Left cardiac atrium (tissue), 4 donors: ENCODE data around the gene PLCXD3. TPM values are rescaled to one million over a fixed set of nuclear protein-coding genes. Genes with fewer than 3 reads are reported as not detected.

Experiments used
- ATAC-seq, 2 donors: fragments of 200-7000 bp; cut with Tn5 transposase; one replicate each; pipeline ENCODE4 v1.9.1; 2020; ENCODE audit warnings: mild to moderate bottlenecking in 2 of 2, moderate library complexity in 2 of 2
- DNase-seq: peaks from one replicate; pipeline ENCODE4 v3.0.0-alpha.2; 2020
- intact Hi-C, 2 donors: fragments of 100-400 bp; cut with DNase I; formaldehyde crosslinking; loops; one replicate each; pipeline versions ENCODE4 v1.14.1 to v1.15.1; 2022 to 2023
- total RNA-seq, 2 donors: library from RNA; stranded (reverse); fragmentation: NEBNext Ultra II Directional; extraction: Animal tissue kit (Norgen Biotek cat#: 25700); gene quantifications; one replicate each; pipeline ENCODE4 v1.2.1, GENCODE V29; 2021
- donor health status: DM: no; HTN: yes; CAD: no.
- donor health status: DM: no; HTN: yes; CAD: no; lungs with severe emphysema.
- donor health status: DM: yes; HTN: yes; CAD: no.
- donor health status: Dilated cardiomyopathy.

Gene PLCXD3
- total RNA-seq, 2 donors from 2014 or later = 25.2 to 39.6 TPM

GRCh38 chr5:41266377-41266776 lies 244.0 kb downstream of the PLCXD3 start:
- ATAC-seq = no peak
- intact Hi-C loops = no loop called here
- DNase-seq = no peak

- peak; percentile 63 to 84 for ATAC-seq
- intact Hi-C loops = no loop called here
- DNase-seq = peak; percentile 36
Observed at GRCh38 chr5:41264019-41264418, 246.4 kb downstream of the PLCXD3 start.

GRCh38 chr5:41263335-41263734 lies 247.1 kb downstream of the PLCXD3 start:
- no peak for DNase-seq
- intact Hi-C loops = no loop called here
- no peak for ATAC-seq
